IPS-11a (cell line): Measurements from ENCODE around the gene ZNF627.
"Not testable (repeated sequence)": the region's sequence is repeated elsewhere in the genome, so short reads cannot be mapped to it uniquely, and the experiment has no call there.

ENCODE experiments used
- H3K4me3 ChIP-seq: one replicate; pipeline ENCODE4 v1.5.1; 2013; ENCODE audit warnings: low read depth, low read length, control low read depth

ZNF627 gene

GRCh38 chr19:11573763-11574162, 23.5 kb upstream of the ZNF627 start:
- H3K4me3 ChIP-seq = not testable (repeated sequence)

GRCh38 chr19:11574689-11575088, 22.6 kb upstream of the ZNF627 start:
- H3K4me3 ChIP-seq = no peak overlapping the region

GRCh38 chr19:11576227-11576626, 21.1 kb upstream of the ZNF627 start:
- H3K4me3 ChIP-seq = no peak overlapping the region

GRCh38 chr19:11577451-11578257, 19.6 kb upstream of the ZNF627 start, which contains the start of gene ACP5:
ACP5 (minus strand) TSS chr19:11577645; CDS start chr19:11577317, 328 bp downstream.
- peak within 1 kb of the TSS; percentile 20 for H3K4me3 ChIP-seq

- H3K4me3 ChIP-seq = peak overlapping the region; percentile 20
Measured at GRCh38 chr19:11578258-11579142, 18.8 kb upstream of the ZNF627 start.

GRCh38 chr19:11580116-11580515, 17.2 kb upstream of the ZNF627 start:
- H3K4me3 ChIP-seq = no peak overlapping the region

- no peak overlapping the region for H3K4me3 ChIP-seq
Measured at GRCh38 chr19:11581740-11582139, 15.5 kb upstream of the ZNF627 start.

- H3K4me3 ChIP-seq = no peak overlapping the region
Measured at GRCh38 chr19:11586331-11586730, 11.0 kb upstream of the ZNF627 start.

- no peak overlapping the region for H3K4me3 ChIP-seq
Measured at GRCh38 chr19:11587302-11587974, 9.8 kb upstream of the ZNF627 start.

- H3K4me3 ChIP-seq = no peak overlapping the region
Measured at GRCh38 chr19:11587975-11588631, 9.2 kb upstream of the ZNF627 start.

- no peak overlapping the region for H3K4me3 ChIP-seq
Measured at GRCh38 chr19:11594084-11594483, 3.2 kb upstream of the ZNF627 start.

- H3K4me3 ChIP-seq = no peak overlapping the region
Measured at GRCh38 chr19:11596156-11596555, 1.1 kb upstream of the ZNF627 start.

GRCh38 chr19:11598103-11598483, 810 bp downstream of the ZNF627 start:
- peak overlapping the region; percentile 87 for H3K4me3 ChIP-seq

- no peak overlapping the region for H3K4me3 ChIP-seq
Measured at GRCh38 chr19:11598746-11599145, 1.5 kb downstream of the ZNF627 start.

- H3K4me3 ChIP-seq = not testable (repeated sequence)
Measured at GRCh38 chr19:11599704-11600103, 2.4 kb downstream of the ZNF627 start.

GRCh38 chr19:11606484-11606883, 9.2 kb downstream of the ZNF627 start:
- no peak overlapping the region for H3K4me3 ChIP-seq

- H3K4me3 ChIP-seq = no peak overlapping the region
Measured at GRCh38 chr19:11611730-11612129, 14.4 kb downstream of the ZNF627 start.

GRCh38 chr19:11612816-11613511, 15.7 kb downstream of the ZNF627 start:
- H3K4me3 ChIP-seq = no peak overlapping the region

GRCh38 chr19:11617180-11618062, 20.1 kb downstream of the ZNF627 start:
- H3K4me3 ChIP-seq = no peak overlapping the region
